Myocyte (in vitro differentiated cells): ENCODE data around the gene TRIM46. TPM values are rescaled to one million over a fixed set of nuclear protein-coding genes. Genes with fewer than 3 reads are reported as not detected.
"Not testable (repeated sequence)": the region's sequence is repeated elsewhere in the genome, so short reads cannot be mapped to it uniquely, and the experiment has no call there.

Experiments
- DNase-seq: peaks from one replicate; pipeline ENCODE4 v3.0.0-alpha.2; 2012; ENCODE audit warnings: low read depth
- total RNA-seq: library from RNA; depleted of rRNA; stranded (reverse); fragments of >200 nt; gene quantifications from 2 replicates; pipeline ENCODE4 v1.2.3, GENCODE V29; 2014

TRIM46 gene
- total RNA-seq, 1 donor from 2014 or later = 0.62 TPM

GRCh38 chr1:155202731-155203515 is 29.3 kb downstream of the TRIM46 start:
- no peak for DNase-seq

- DNase-seq = no peak
Measured at GRCh38 chr1:155205035-155205434, 31.4 kb downstream of the TRIM46 start.

GRCh38 chr1:155205969-155206593 is 32.4 kb downstream of the TRIM46 start:
- DNase-seq = no peak

GRCh38 chr1:155206891-155207805 is 33.5 kb downstream of the TRIM46 start:
- peak; percentile 91 for DNase-seq

- peak; percentile 60 for DNase-seq
Measured at GRCh38 chr1:155207806-155208540, 34.3 kb downstream of the TRIM46 start, which contains the start of gene THBS3. THBS3 (minus strand) TSS chr1:155207897; CDS start chr1:155207876, 21 bp downstream.

- DNase-seq = peak; percentile 92
Measured at GRCh38 chr1:155208541-155209311, 35.1 kb downstream of the TRIM46 start, which contains the start of gene MTX1. MTX1 (plus strand) TSS chr1:155208695; CDS start chr1:155208805, 110 bp downstream.

- DNase-seq = no peak
Measured at GRCh38 chr1:155209312-155209721, 35.7 kb downstream of the TRIM46 start.

- no peak for DNase-seq
Measured at GRCh38 chr1:155210314-155211104, 36.9 kb downstream of the TRIM46 start.

- DNase-seq = not testable (repeated sequence)
Measured at GRCh38 chr1:155211381-155212050, 37.9 kb downstream of the TRIM46 start.

- DNase-seq = not testable (repeated sequence)
Measured at GRCh38 chr1:155212051-155212440, 38.4 kb downstream of the TRIM46 start.

GRCh38 chr1:155214702-155215101 is 41.1 kb downstream of the TRIM46 start:
- DNase-seq = not testable (repeated sequence)

GRCh38 chr1:155218854-155219591 is 45.4 kb downstream of the TRIM46 start:
- DNase-seq = peak; percentile 56

GRCh38 chr1:155219592-155220031 is 46.0 kb downstream of the TRIM46 start:
- no peak for DNase-seq

- DNase-seq = not testable (repeated sequence)
Measured at GRCh38 chr1:155220211-155220965, 46.7 kb downstream of the TRIM46 start.

GRCh38 chr1:155223047-155223446 is 49.4 kb downstream of the TRIM46 start:
- no peak for DNase-seq

- not testable (repeated sequence) for DNase-seq
Measured at GRCh38 chr1:155225404-155225759, 51.7 kb downstream of the TRIM46 start.
